Measurements from ENCODE around the gene JAKMIP2.

GRCh38 chr5:147822686-147823491 lies 40.4 kb upstream of the JAKMIP2 start:
- TF ChIP-seq RAD21 (conservative IDR thresholded peaks at IDR 0.05): peak; percentile 100
- TF ChIP-seq, protein P1, sequence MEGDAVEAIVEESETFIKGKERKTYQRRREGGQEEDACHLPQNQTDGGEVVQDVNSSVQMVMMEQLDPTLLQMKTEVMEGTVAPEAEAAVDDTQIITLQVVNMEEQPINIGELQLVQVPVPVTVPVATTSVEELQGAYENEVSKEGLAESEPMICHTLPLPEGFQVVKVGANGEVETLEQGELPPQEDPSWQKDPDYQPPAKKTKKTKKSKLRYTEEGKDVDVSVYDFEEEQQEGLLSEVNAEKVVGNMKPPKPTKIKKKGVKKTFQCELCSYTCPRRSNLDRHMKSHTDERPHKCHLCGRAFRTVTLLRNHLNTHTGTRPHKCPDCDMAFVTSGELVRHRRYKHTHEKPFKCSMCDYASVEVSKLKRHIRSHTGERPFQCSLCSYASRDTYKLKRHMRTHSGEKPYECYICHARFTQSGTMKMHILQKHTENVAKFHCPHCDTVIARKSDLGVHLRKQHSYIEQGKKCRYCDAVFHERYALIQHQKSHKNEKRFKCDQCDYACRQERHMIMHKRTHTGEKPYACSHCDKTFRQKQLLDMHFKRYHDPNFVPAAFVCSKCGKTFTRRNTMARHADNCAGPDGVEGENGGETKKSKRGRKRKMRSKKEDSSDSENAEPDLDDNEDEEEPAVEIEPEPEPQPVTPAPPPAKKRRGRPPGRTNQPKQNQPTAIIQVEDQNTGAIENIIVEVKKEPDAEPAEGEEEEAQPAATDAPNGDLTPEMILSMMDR (IDR thresholded peaks at IDR 0.05; ENCODE audit: poor library complexity, severe bottlenecking): peak; percentile 99
